Gastrocnemius medialis (tissue), 4 donors: ENCODE results near the gene KHNYN. TPM values are rescaled to one million over a fixed set of nuclear protein-coding genes. Genes with fewer than 3 reads are reported as not detected.
"Not testable (repeated sequence)": the region's sequence is repeated elsewhere in the genome, so short reads cannot be mapped to it uniquely, and the experiment has no call there.

Source experiments
- ATAC-seq, 2 donors: fragments of 150-250 bp; one replicate each; pipeline ENCODE4 v1.9.1; 2016
- DNase-seq, 2 donors: peaks; one replicate each; pipeline ENCODE4 v3.0.0-alpha.2; 2019
- H3K27ac ChIP-seq, 4 donors: fragments of 200-600 bp; sonication (generic); 1 replicate in 1 of 4; 2 replicates in 3 of 4; pipeline ENCODE4 v1.5.1; 2016 to 2018; ENCODE audit warnings: mild to moderate bottlenecking in 2 of 4, moderate library complexity in 1 of 4
- H3K27me3 ChIP-seq, 3 donors: fragments of 200-600 bp; sonication (generic) in 2 of 3; 1 replicate in 1 of 3; 2 replicates in 2 of 3; pipeline versions ENCODE4 v1.5.1 to v1.6.0; 2016 to 2019; ENCODE audit warnings: mild to moderate bottlenecking in 1 of 3, moderate library complexity in 1 of 3
- H3K36me3 ChIP-seq, 2 donors: fragments of 200-600 bp; sonication (generic) in 1 of 2; one replicate each; pipeline ENCODE4 v1.5.1; 2017 to 2018
- H3K4me1 ChIP-seq, 2 donors: fragments of 200-600 bp; sonication (generic) in 1 of 2; one replicate each; pipeline ENCODE4 v1.5.1; 2016 to 2017; ENCODE audit warnings: mild to moderate bottlenecking in 2 of 2
- H3K4me3 ChIP-seq, 4 donors: fragments of 200-600 bp; sonication (generic) in 3 of 4; 1 replicate in 1 of 4; 2 replicates in 3 of 4; pipeline ENCODE4 v1.5.1; 2016 to 2019; ENCODE audit warnings: mild to moderate bottlenecking in 2 of 4
- H3K9me3 ChIP-seq, 3 donors: fragments of 200-600 bp; sonication (generic) in 2 of 3; 1 replicate in 1 of 3; 2 replicates in 2 of 3; pipeline ENCODE4 v1.5.1; 2016 to 2019
- CTCF ChIP-seq, 5 experiments: fragments of 450-650 bp in 3 of 5; fragments of 200-600 bp in 2 of 5; sonication (generic) in 2 of 5; IDR thresholded peaks in 4 of 5; conservative IDR thresholded peaks in 1 of 5; 1 replicate in 4 of 5; 2 replicates in 1 of 5; pipeline ENCODE4 v1.5.1; 2016 to 2019; ENCODE audit warnings: antibody characterized with exemption in 5 of 5, mild to moderate bottlenecking in 3 of 5, moderate library complexity in 3 of 5
- POLR2A ChIP-seq, 2 donors: fragments of 450-650 bp; IDR thresholded peaks; one replicate each; pipeline ENCODE4 v1.6.1; 2017; ENCODE audit warnings: antibody characterized with exemption in 2 of 2, mild to moderate bottlenecking in 2 of 2, moderate library complexity in 2 of 2
- in situ Hi-C, 4 donors: fragments of 200-750 bp; cut with MboI; loops; one replicate each; pipeline versions ENCODE4 v1.15.0 to v1.8.0; 2017; ENCODE audit warnings: low sequenced_read_pairs in 4 of 4
- intact Hi-C: fragments of 100-400 bp; cut with DNase I; formaldehyde crosslinking; loops from one replicate; pipeline ENCODE4 v1.15.1; 2023; ENCODE audit warnings: low total_unique reads
- total RNA-seq, 4 donors: library from RNA; depleted of rRNA; stranded (reverse); fragments of >200 nt; gene quantifications; one replicate each; pipeline versions ENCODE4 v1.1.0 to v1.2.3, GENCODE V29; 2016

KHNYN gene
- total RNA-seq, 4 donors from 2014 or later: 35.1 to 50.5 (median 44.7) TPM

- ATAC-seq: no peak
- Histone ChIP-seq H3K27me3 (peaks cover 0 to 9% (median 0%) of the 10 kb centered on the region in 3 donors), H3K4me3 (peak overlapping the region; percentile 71 to 89 (median 82)), H3K36me3 (peaks cover 0 to 31% of the 10 kb centered on the region in 2 donors), H3K4me1 (peaks cover 29 to 34% of the 10 kb centered on the region in 2 donors), H3K27ac (peak overlapping the region; percentile 97 to 99 (median 98)), H3K9me3 (no peaks in the 10 kb centered on the region)
- in situ Hi-C loops: loop anchor here in 2 of 4 donors (25.0 kb wide), 2 partner anchors 206 to 1131 kb away; partner anchors contain the start of genes BCL2L2 (in 1 of the 2), GMPR2 (in 1 of the 2), NEDD8 (in 1 of the 2) and PABPN1 (in 1 of the 2)
- intact Hi-C loops: loop anchor here (2.0 to 10.0 kb wide), 2 partner anchors 14 to 968 kb away; partner anchors contain the start of genes CBLN3 and KHNYN
- no peak for DNase-seq
- TF ChIP-seq POLR2A (IDR thresholded peaks at IDR 0.05) (no peak), CTCF (IDR thresholded peaks at IDR 0.05 in 4 of 5, conservative IDR thresholded peaks at IDR 0.05 in 1 of 5) (no peak)
These were observed 13.4 kb downstream of the KHNYN start for GRCh38 chr14:24443053-24443665.

- intact Hi-C loops, ATAC-seq: not testable (repeated sequence)
These were observed 21.1 kb downstream of the KHNYN start for GRCh38 chr14:24450828-24451227.

GRCh38 chr14:24456980-24457379, 27.2 kb downstream of the KHNYN start:
- TF ChIP-seq POLR2A (IDR thresholded peaks at IDR 0.05): no peak
- TF ChIP-seq CTCF (IDR thresholded peaks at IDR 0.05 in 4 of 5, conservative IDR thresholded peaks at IDR 0.05 in 1 of 5): no peak
- no peak for ATAC-seq
- Histone ChIP-seq H3K4me1 (no peaks in the 10 kb centered on the region), H3K4me3 (no peak overlapping the region), H3K36me3 (no peaks in the 10 kb centered on the region), H3K27ac (no peak overlapping the region), H3K27me3 (peaks cover 0 to 2% (median 0%) of the 10 kb centered on the region in 3 donors), H3K9me3 (no peaks in the 10 kb centered on the region)
- in situ Hi-C loops: no loop called here
- DNase-seq: no peak
- intact Hi-C loops: no loop called here

More at GRCh38 chr14:24450828-24451227, 21.1 kb downstream of the KHNYN start:
- DNase-seq, H3K9me3 ChIP-seq, H3K4me3 ChIP-seq, H3K27ac ChIP-seq, H3K36me3 ChIP-seq, H3K27me3 ChIP-seq, in situ Hi-C loops, H3K4me1 ChIP-seq: not testable (repeated sequence)

- DNase-seq: no peak
- intact Hi-C loops (no loop called here), in situ Hi-C loops (no loop called here)
- TF ChIP-seq POLR2A (IDR thresholded peaks at IDR 0.05) (no peak), CTCF (IDR thresholded peaks at IDR 0.05 in 4 of 5, conservative IDR thresholded peaks at IDR 0.05 in 1 of 5) (no peak)
- H3K27me3 ChIP-seq: peaks cover 0 to 2% (median 0%) of the 10 kb centered on the region in 3 donors
- H3K4me1 ChIP-seq: no peaks in the 10 kb centered on the region
- H3K4me3 ChIP-seq: no peak overlapping the region
- no peaks in the 10 kb centered on the region for H3K36me3 ChIP-seq
- no peaks in the 10 kb centered on the region for H3K9me3 ChIP-seq
- H3K27ac ChIP-seq: no peak overlapping the region
- no peak for ATAC-seq
These were observed 29.0 kb downstream of the KHNYN start for GRCh38 chr14:24458736-24459135.

- intact Hi-C loops (no loop called here), in situ Hi-C loops (no loop called here)
- ATAC-seq (no peak), DNase-seq (no peak)
- no peaks in the 10 kb centered on the region for H3K36me3 ChIP-seq
- peaks cover 0 to 2% (median 0%) of the 10 kb centered on the region in 3 donors for H3K27me3 ChIP-seq
- no peaks in the 10 kb centered on the region for H3K4me1 ChIP-seq
- no peak overlapping the region for H3K27ac ChIP-seq
- no peak for TF ChIP-seq CTCF (IDR thresholded peaks at IDR 0.05 in 4 of 5, conservative IDR thresholded peaks at IDR 0.05 in 1 of 5)
- TF ChIP-seq POLR2A (IDR thresholded peaks at IDR 0.05): no peak
- H3K4me3 ChIP-seq: no peak overlapping the region
- H3K9me3 ChIP-seq: no peaks in the 10 kb centered on the region
These were observed 29.6 kb downstream of the KHNYN start for GRCh38 chr14:24459331-24459730.
